K562 (cell line): ENCODE measurements around the gene ASPHD1.

Experiments
- CHD2 ChIP-seq: IDR thresholded peaks from 2 replicates; pipeline ENCODE4 v1.6.1; 2011; ENCODE audit warnings: low read depth, low read length
- CTCF ChIP-seq, 3 experiments: IDR thresholded peaks in 2 of 3; conservative IDR thresholded peaks in 1 of 3; 2 replicates each; pipeline ENCODE4 v1.5.1; 2011 to 2012; ENCODE audit warnings: low read length in 3 of 3, mild to moderate bottlenecking in 3 of 3, control low read depth in 2 of 3, improper control_type of control experiment in 1 of 3, inconsistent platforms in 1 of 3, low read depth in 1 of 3, mixed read lengths in 1 of 3, moderate library complexity in 1 of 3; ENCODE audit not compliant: insufficient read depth in 2 of 3
- FOXP4 ChIP-seq: sonication (generic); formaldehyde crosslinking; IDR thresholded peaks from 2 replicates; pipeline ENCODE4 v1.8.0; 2022; ENCODE audit warnings: mild to moderate bottlenecking, missing genetic modification reagents, borderline replicate concordance
- SAFB2 ChIP-seq: fragments of 200-400 bp; formaldehyde crosslinking; IDR thresholded peaks from 2 replicates; pipeline ENCODE4 v1.6.1; 2018; ENCODE audit warnings: borderline replicate concordance, low read length, low read depth, moderate library complexity; ENCODE audit not compliant: severe bottlenecking

- no peak for TF ChIP-seq CTCF (IDR thresholded peaks at IDR 0.05 in 2 of 3, conservative IDR thresholded peaks at IDR 0.05 in 1 of 3; ENCODE audit: insufficient read depth in 2 of 3, low read depth in 1 of 3, low read length in 3 of 3)
- TF ChIP-seq SAFB2, result no peak
- no peak for TF ChIP-seq FOXP4 (CRISPR knock-in tag)
- TF ChIP-seq CHD2, result no peak
Observed at GRCh38 chr16:29863669-29863984, 36.7 kb upstream of the ASPHD1 start.
